ENCODE data around the gene GYS2.

GRCh38 chr12:21598651-21599050 lies 6.0 kb downstream of the GYS2 start:
- TF ChIP-seq CTCF (IDR thresholded peaks at IDR 0.05) (no peak), POLR2A (IDR thresholded peaks at IDR 0.05) (no peak)

Data from uterus (tissue), 2 donors.